Activated CD4-positive, alpha-beta T cell treated with anti-CD3 and anti-CD28 coated beads for 48 hours (primary cell): ENCODE measurements around the gene AMPH.
A peak's percentile ranks its signal among the peaks of the same experiment; 100 is the strongest.
"Not testable (repeated sequence)": the region's sequence is repeated elsewhere in the genome, so short reads cannot be mapped to it uniquely, and the experiment has no call there.

Experiments
- DNase-seq: peaks from one replicate; pipeline ENCODE4 v3.0.0-alpha.2; 2020

AMPH gene

DNA sequence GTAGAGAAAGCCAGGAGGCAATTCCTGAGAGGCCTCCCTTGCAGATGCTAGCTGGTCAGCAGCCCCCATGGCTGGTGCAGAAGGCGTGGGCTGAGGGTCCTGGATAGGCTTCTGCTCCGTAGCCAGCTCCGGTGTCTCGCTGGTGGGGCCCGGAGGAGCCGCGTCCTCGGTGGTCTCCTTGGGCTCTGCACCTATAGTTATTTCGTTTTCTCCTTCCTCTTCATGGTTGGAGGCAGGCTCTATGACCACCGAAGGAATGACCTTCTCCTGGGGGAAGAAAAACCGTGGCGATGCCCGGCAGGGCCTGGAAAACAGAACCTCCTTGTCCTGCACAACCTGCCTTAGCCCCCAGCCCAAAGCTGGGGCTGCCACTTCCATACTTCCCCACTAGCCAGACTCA lies 239.4 kb downstream of the AMPH start:
- DNase-seq: no peak

GRCh38 chr7:38385682-38386081 lies 245.5 kb downstream of the AMPH start:
- no peak for DNase-seq

DNA sequence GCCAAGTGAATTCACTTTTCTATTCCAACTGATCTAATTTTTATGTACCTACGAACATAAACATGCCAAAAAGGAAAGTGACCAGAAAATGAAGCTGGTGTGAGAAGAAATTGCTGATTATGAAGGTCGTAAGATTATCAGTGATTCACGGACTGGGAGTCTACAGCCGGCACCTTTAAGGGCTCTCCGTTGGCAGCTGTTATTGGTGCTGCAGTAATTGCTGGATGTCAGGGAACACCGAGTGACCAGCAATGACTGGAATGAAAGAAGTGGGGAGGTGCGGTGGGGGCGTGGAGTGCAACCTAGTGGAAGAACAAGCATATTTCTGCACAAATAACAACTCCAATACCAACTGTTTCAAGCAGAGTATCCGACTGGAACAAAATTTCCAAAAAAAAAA lies 247.9 kb downstream of the AMPH start:
- no peak for DNase-seq

DNA sequence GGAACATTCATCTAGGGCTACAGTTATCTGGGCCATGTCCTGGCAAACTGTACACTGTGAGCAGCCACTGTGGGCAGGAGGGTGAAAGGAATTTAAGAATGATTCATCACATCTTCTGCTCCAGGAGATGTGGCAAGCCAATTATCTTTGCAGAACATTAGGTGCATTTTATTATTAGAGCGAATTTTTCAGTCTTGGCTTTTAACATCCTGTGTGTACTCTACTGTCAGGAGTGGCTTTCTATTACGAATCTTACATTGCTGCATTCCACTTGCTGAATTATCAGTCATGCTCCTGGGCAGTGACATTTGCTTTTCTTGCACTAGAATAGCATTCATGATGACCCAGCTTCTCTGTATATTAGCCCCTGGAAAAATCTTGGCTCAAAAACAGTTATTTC lies 248.5 kb downstream of the AMPH start:
- DNase-seq: no peak

GRCh38 chr7:38375453-38375852 lies 255.7 kb downstream of the AMPH start:
- DNase-seq: no peak

- DNase-seq: peak; percentile 70
These were observed 256.7 kb downstream of the AMPH start for GRCh38 chr7:38374507-38374906.

GRCh38 chr7:38373155-38373554 lies 258.0 kb downstream of the AMPH start:
- DNase-seq: no peak

DNA sequence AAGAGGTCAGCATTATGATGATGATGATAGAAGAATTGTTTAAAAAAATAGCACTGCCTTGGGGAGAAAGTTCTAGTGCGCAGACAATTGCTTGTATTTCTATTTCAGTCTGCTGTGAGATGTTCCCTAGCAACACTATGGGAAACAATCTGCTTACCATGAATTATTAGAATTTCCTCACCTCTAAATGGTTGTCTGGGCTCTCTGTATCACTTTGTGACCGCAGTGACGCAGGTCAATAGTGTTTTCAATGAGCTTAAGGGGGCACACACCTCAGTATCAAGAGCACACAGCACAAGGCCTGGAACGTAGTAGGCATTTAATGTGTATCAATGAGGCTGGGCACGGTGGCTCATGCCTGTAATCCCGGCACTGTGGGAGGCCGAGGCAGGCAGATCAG lies 258.9 kb downstream of the AMPH start:
- DNase-seq: no peak

DNA sequence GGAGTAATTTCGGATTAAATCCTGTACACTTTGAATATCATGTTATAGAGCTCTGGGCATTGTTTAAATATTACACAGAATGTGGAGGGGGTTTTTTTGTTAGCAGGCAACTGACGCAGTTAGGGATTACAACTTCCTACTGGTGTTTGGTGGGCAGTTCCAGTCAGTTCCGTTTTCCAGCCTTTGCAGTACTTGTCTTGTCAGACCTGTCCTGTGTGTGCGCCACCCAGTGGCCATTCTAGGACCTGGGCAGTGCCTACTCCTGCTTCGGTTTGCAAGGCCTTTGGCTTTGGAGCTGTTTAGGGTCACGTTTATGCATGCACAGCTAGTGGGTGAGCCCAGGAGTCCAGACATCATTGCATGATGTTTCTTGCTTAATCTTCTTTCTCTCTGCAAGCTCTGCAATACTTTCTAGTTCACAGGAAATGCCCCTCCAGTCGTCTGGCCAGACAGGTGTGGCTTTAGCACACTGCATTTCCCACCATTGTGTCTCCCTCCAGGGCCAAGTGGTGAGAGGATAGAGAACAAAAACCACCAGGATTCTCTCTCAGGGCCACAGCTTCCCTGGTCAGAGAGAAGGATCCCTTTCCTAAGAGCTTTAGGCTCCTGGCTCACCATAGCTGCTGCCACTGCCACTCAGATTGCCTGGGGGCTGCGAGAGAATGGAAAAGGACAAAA lies 261.2 kb downstream of the AMPH start:
- peak; percentile 92 for DNase-seq

- DNase-seq: peak; percentile 87
These were observed 263.0 kb downstream of the AMPH start for GRCh38 chr7:38368191-38368605.

GRCh38 chr7:38367301-38367890 lies 263.8 kb downstream of the AMPH start:
- peak; percentile 28 for DNase-seq

DNA sequence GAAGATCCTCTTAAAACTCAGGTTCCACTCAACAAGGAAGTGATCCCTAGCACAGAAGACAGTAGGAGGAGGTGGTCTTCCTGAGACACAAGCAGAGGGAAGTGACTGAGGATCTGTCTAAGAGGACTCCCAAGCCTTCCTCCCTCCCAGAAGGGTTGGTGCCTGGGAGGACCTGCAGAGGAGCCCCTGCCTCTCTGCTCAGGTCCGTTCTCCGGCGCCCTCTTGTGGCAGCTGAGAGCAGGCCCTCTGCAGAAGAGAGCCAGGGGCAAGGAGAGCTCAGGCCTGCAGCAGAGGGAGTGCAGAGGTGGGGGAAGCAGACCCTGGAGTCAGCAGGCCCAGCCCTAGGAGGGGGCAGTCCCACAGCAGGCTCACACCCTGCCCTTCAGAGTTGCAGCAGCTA lies 267.8 kb downstream of the AMPH start:
- peak; percentile 81 for DNase-seq

DNA sequence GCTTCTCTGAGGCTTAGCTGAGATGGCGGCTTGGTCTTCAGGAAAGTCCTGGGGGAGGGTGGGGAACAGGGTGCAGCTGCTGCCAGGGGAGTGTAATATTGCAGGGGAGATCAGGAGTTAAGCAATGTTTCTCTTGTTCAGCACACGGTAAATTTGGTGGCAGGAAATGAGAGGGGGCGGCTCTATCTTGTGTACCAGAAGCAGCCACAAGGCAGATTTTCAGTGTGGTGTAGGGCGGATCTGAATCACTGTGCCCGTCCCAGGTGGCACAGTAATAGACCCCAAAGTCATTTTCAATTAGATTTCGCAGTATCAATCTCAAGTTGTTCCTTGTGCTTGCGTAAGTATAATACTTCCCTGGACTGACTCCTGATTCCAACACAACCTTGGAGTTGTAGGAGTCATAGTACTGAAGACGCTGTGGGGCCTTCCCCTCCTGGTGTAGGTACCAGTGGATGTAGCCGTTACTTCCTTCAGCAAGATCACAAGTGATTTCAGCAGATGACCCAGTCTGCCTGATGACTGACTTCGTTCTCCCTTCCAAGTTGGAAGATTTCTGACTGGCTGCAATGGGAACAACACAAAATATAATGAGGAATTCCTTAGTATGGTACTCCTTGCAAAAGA lies 268.4 kb downstream of the AMPH start:
- DNase-seq: peak; percentile 62

DNA sequence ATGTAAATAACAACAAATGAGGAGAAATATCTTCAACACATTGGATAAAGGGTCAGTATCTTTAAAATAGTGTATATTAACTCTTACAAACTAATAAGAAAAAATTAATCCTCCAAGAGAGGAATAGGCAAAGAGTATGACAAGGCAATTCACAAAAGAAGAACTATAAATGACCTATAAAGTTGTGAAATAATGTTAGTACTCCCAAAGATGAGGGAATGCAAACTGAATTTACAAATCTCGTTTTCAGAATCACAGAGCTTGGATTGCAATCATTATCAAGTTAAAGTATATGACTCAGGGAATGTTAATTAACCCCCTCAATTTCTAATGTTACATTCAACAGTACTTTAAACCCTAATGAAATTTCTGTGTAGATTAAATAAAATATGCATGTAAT lies 270.4 kb downstream of the AMPH start:
- DNase-seq: no peak

DNA sequence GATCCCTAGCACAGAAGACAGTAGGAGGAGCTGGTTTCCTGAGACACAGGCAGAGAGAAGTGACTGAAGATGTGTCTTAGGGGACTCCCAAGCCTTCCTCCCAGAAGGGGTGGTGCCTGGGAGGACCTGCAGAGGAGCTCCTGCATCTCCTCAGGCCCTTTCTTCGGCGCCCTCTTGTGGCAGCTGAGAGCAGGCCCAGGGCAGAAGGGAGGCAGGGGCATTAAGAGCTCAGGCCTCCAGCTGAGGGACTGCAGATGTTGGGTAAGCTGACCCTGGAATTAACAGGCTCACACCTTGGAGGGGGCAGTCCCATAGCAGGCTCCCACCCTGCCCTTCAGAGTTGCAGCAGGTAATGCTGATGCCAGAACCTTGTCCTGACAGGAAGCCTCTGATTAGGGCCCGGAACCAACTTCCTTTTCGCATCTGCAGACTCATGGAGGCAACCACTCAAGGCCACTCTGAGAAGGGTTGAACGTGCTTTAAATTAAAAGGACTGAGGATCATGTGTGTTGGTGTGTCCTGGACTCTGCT lies 272.0 kb downstream of the AMPH start:
- DNase-seq: peak; percentile 89

GRCh38 chr7:38358273-38358831 lies 272.8 kb downstream of the AMPH start:
- peak; percentile 56 for DNase-seq

GRCh38 chr7:38354271-38354851 lies 276.8 kb downstream of the AMPH start:
- DNase-seq: peak; percentile 79

DNA sequence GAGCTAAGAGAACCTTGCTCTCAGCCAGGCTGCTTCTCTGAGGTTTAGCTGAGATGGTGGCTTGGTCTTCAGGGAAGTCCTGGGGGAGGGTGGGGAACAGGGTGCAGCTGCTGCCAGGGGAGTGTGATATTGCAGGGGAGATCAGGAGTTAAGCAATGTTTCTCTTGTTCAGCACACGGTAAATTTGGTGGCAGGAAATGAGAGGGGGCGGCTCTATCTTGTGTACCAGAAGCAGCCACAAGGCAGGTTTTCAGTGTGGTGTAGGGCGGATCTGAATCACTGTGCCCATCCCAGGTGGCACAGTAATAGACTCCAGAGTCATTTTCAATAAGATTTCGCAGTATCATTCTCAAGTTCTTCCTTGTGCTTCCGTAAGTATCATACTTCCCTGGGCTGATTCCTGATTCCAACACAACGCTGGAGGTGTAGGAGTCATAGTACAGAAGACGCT lies 277.7 kb downstream of the AMPH start:
- DNase-seq: peak; percentile 56

- no peak for DNase-seq
These were observed 279.6 kb downstream of the AMPH start for GRCh38 chr7:38351601-38352000.

- not testable (repeated sequence) for DNase-seq
These were observed 280.4 kb downstream of the AMPH start for GRCh38 chr7:38350777-38351176.

- peak; percentile 77 for DNase-seq
These were observed 281.1 kb downstream of the AMPH start for GRCh38 chr7:38349869-38350583.

DNA sequence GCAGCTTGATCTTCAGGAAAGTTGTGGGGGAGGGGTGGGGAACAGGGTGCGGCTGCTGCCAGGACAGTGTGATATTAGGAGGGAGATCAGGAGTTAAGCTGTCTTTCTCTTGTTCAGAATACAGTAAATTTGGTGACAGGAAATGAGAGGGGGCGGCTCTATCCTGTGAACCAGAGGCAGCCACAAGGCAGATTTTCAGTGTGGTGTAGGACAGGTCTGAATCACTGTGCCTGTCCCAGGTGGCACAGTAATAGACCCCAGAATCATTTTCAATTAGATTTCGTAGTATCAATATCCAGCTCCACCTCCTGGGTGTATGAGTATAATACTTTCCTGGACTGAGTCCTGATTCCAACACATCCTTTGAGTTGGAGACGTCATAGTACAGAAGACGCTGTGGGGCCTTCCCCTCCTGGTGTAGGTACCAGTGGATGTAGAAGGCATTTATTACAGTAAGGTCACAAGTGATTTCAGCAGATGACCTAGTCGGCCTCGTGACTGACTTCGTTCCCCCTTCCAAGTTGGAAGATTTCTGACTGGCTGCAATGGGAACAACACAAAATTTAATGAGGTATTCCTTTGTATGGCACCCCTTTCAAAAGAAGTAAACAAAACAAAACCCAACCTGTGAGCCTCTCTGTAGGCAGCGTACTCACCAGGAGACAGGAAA lies 281.9 kb downstream of the AMPH start:
- peak; percentile 39 for DNase-seq
